Measurements from ENCODE around the gene PMVK.
"Not testable (repeated sequence)": the region's sequence is repeated elsewhere in the genome, so short reads cannot be mapped to it uniquely, and the experiment has no call there.

PMVK gene

GRCh38 chr1:154936555-154937084 is at the start of gene PMVK:
TSS of gene PMVK (minus strand) at chr1:154936719. CDS start at chr1:154936685, 34 bp downstream.
- H3K36me3 Mint-ChIP-seq, result peaks cover 2% of the 10 kb centered on the region
- no peaks in the 10 kb centered on the region for H3K9me3 Mint-ChIP-seq
- peak within 1 kb of the TSS; percentile 98 for H3K27ac Mint-ChIP-seq
- peaks cover 48% of the 10 kb centered on the region for H3K4me1 Mint-ChIP-seq
- peak within 1 kb of the TSS; percentile 98 for H3K4me3 Mint-ChIP-seq
- H3K27me3 Mint-ChIP-seq, result no peaks in the 10 kb centered on the region

DNA sequence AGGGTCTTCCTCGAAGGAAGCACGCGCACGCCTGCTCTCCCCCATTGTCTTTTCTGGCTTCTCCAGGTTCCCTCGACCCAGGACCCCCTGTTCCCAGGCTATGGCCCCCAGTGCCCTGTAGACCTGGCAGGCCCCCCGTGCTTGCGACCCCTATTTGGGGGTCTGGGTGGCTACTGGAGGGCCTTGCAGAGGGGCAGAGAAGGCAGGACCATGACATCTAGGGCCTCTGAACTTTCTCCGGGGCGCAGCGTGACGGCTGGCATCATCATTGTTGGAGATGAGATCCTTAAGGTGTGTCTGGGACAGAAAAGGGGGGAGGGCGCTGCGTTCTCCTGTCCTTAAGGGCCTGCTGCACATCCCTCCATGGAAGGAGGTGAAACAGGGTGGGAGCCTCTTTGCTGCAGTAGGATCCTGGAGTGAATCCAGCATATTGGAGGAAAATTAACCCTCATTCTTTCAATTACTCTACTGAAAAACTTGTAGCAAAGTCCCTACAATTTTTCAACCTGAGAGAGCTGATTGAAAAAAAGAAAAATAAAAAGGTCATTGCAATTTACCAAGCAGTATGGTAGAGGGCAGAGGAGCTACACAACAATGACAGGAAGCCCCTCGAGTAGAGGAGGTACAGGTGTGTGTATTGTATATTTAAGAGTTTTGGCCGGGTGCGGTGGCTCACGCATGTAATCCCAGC is 47.4 kb upstream of the PMVK start:
- no peak overlapping the region for H3K4me3 Mint-ChIP-seq
- H3K4me1 Mint-ChIP-seq, result peaks cover 22% of the 10 kb centered on the region
- H3K27me3 Mint-ChIP-seq, result no peaks in the 10 kb centered on the region
- no peak overlapping the region for H3K27ac Mint-ChIP-seq
- no peaks in the 10 kb centered on the region for H3K9me3 Mint-ChIP-seq
- H3K36me3 Mint-ChIP-seq, result peaks cover 3% of the 10 kb centered on the region

GRCh38 chr1:154982897-154983648 is 46.6 kb upstream of the PMVK start, which contains the start of gene FLAD1:
TSS of gene FLAD1 (plus strand) at chr1:154983344. CDS start at chr1:154983695, 351 bp downstream.
- H3K27ac Mint-ChIP-seq, result peak within 1 kb of the TSS; percentile 41
- peaks cover 2% of the 10 kb centered on the region for H3K36me3 Mint-ChIP-seq
- H3K4me1 Mint-ChIP-seq, result peaks cover 13% of the 10 kb centered on the region
- H3K4me3 Mint-ChIP-seq, result no peak within 1 kb of the TSS
- no peaks in the 10 kb centered on the region for H3K27me3 Mint-ChIP-seq
- H3K9me3 Mint-ChIP-seq, result no peaks in the 10 kb centered on the region

- no peaks in the 10 kb centered on the region for H3K9me3 Mint-ChIP-seq
- peak overlapping the region; percentile 41 for H3K27ac Mint-ChIP-seq
- no peaks in the 10 kb centered on the region for H3K27me3 Mint-ChIP-seq
- peaks cover 12% of the 10 kb centered on the region for H3K4me1 Mint-ChIP-seq
- H3K4me3 Mint-ChIP-seq, result no peak overlapping the region
- H3K36me3 Mint-ChIP-seq, result peaks cover 2% of the 10 kb centered on the region
Measured at GRCh38 chr1:154982341-154982740, 45.8 kb upstream of the PMVK start.

- Mint-ChIP-seq H3K4me3 (no peak overlapping the region), H3K4me1 (no peaks in the 10 kb centered on the region), H3K9me3 (no peaks in the 10 kb centered on the region), H3K27ac (no peak overlapping the region), H3K27me3 (no peaks in the 10 kb centered on the region), H3K36me3 (peaks cover 2% of the 10 kb centered on the region)
Measured at GRCh38 chr1:154978360-154978759, 41.8 kb upstream of the PMVK start.

DNA sequence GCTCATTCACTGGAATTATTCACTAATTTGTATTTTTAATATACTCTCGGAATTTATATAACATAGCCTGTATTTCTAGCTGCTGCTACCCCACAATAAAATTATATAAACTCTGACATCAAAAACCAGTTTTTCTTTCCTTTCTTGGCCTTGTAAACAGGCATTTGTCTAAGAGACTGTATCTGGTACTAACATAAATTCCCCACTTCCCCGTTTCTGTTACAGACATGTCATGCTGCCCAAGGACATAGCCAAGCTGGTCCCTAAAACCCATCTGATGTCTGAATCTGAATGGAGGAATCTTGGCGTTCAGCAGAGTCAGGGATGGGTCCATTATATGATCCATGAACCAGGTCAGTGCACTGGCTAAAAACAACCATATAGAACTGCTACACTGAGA is 41.2 kb upstream of the PMVK start:
- H3K27ac Mint-ChIP-seq, result peak overlapping the region; percentile 26
- H3K27me3 Mint-ChIP-seq, H3K4me1 Mint-ChIP-seq, H3K4me3 Mint-ChIP-seq, H3K36me3 Mint-ChIP-seq, H3K9me3 Mint-ChIP-seq: not testable (repeated sequence)

DNA sequence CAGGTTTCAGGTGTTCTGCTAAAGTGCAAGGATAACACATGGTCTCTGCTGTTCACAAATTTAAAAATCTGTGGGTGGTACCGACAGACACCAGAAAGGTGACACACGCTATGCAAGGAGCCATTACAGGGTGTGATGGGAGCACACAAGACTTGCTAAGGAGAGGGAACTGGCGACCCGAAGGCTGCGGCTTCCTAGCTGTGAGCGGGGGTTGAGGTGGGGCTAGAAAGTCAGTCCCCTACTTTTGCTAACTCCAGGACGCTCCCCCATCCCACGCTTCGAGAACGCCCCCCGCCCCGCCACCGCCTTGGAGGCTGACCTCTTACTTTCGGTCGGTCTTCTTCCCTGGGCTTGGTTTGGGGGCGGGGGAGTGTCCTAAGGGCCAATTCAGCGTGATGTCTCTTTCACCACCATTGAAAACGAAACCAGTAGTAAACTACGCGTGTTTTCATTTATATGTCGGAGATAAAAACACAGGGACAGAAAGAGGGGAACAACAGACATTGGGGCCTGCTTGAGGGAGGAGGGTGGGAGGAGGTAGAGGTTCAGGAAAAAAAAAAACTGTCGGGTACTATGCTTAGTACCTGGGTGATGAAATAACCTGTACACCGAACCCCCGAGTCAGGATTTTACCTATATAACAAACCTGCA is 39.0 kb upstream of the PMVK start:
- peaks cover 2% of the 10 kb centered on the region for H3K36me3 Mint-ChIP-seq
- no peaks in the 10 kb centered on the region for H3K9me3 Mint-ChIP-seq
- no peak overlapping the region for H3K27ac Mint-ChIP-seq
- H3K4me3 Mint-ChIP-seq, result no peak overlapping the region
- H3K27me3 Mint-ChIP-seq, result no peaks in the 10 kb centered on the region
- H3K4me1 Mint-ChIP-seq, result peaks cover 23% of the 10 kb centered on the region

- Mint-ChIP-seq H3K9me3 (no peaks in the 10 kb centered on the region), H3K36me3 (peaks cover 2% of the 10 kb centered on the region), H3K4me3 (no peak overlapping the region), H3K27ac (no peak overlapping the region), H3K4me1 (peaks cover 23% of the 10 kb centered on the region), H3K27me3 (no peaks in the 10 kb centered on the region)
Measured at GRCh38 chr1:154974808-154975408, 38.4 kb upstream of the PMVK start.

DNA sequence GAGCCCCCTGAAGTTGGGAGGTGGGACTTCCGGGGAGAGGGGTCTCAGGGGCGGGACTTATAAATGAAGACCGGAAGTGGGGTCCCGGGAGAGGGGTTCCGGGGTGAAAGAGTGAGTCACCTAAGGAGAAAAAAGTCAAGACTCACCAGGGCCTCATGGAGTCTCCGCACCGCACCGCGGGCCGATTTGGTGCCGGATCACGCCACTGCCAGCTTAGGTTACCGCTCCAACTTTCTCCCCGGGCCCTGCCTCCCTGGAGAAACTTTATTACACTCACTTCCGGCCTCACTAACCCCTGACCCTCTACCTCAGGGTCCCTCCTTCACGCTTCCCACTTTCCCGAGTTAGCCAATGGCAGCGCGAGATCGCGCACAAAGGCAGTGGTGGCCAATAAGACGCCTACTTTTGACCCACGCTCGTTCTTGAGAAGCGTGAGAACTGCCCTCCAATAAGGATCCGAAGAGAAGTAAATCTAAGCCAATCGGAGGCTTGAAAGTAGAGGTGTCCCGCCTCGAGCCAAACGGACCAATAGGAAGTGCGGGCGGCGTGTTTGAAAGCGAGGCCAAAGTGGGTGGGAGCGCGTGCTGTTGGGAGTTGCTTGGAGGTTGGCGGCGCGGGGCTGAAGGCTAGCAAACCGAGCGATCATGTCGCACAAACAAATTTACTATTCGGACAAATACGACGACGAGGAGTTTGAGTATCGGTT is 37.7 kb upstream of the PMVK start, which contains the start of gene CKS1B:
Gene CKS1B (plus strand): TSS at position 580 of the 706 bp plus-strand sequence. CDS start 65 bp downstream, at position 645.
- peaks cover 29% of the 10 kb centered on the region for H3K4me1 Mint-ChIP-seq
- H3K4me3 Mint-ChIP-seq, result no peak within 1 kb of the TSS
- no peak within 1 kb of the TSS for H3K27ac Mint-ChIP-seq
- H3K27me3 Mint-ChIP-seq, result no peaks in the 10 kb centered on the region
- H3K36me3 Mint-ChIP-seq, result peaks cover 2% of the 10 kb centered on the region
- no peaks in the 10 kb centered on the region for H3K9me3 Mint-ChIP-seq

DNA sequence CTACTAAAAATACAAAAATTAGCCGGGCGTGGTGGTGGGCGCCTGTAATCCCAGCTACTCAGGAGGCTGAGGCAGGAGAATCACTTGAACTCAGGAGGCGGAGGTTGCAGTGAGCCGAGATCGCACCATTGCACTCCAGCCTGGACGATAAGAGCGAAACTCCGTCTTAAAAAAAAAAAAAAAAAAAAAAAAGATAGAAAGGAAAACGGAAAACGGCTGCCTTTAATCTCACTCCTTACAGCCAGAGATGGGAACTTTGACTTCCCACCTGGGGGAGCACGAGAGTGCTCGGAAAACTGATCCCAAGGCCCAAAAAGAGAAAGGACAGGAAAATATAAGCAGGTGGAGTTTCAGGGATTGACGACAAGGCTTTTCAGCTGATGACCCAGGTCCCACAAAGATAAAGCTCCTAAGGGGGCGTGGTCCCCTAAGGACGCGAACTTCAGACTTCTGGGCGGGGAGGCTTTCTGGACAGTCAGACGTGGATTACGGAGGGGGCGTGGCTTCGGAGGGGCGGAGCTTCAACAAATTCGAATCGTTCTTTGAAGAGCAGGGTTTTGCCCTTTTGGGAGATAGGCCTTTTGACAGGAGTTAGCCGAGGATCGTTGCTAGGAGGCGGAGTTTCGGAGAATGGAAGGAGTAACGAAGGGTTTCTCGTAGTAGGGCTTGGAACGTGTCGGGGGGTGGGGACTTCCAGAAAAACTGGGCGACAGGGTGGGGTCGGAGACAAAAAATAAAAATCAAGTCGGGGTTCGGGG is 37.0 kb upstream of the PMVK start:
- no peak overlapping the region for H3K4me3 Mint-ChIP-seq
- no peak overlapping the region for H3K27ac Mint-ChIP-seq
- no peaks in the 10 kb centered on the region for H3K9me3 Mint-ChIP-seq
- H3K27me3 Mint-ChIP-seq, result no peaks in the 10 kb centered on the region
- peaks cover 33% of the 10 kb centered on the region for H3K4me1 Mint-ChIP-seq
- H3K36me3 Mint-ChIP-seq, result peaks cover 2% of the 10 kb centered on the region

- H3K4me3 Mint-ChIP-seq, result no peak overlapping the region
- H3K27ac Mint-ChIP-seq, result peak overlapping the region; percentile 69
- H3K27me3 Mint-ChIP-seq, result no peaks in the 10 kb centered on the region
- peaks cover 2% of the 10 kb centered on the region for H3K36me3 Mint-ChIP-seq
- peaks cover 38% of the 10 kb centered on the region for H3K4me1 Mint-ChIP-seq
- no peaks in the 10 kb centered on the region for H3K9me3 Mint-ChIP-seq
Measured at GRCh38 chr1:154972517-154973343, 36.2 kb upstream of the PMVK start.

- H3K9me3 Mint-ChIP-seq, result no peaks in the 10 kb centered on the region
- H3K27me3 Mint-ChIP-seq, result no peaks in the 10 kb centered on the region
- peak overlapping the region; percentile 69 for H3K27ac Mint-ChIP-seq
- H3K36me3 Mint-ChIP-seq, result peaks cover 2% of the 10 kb centered on the region
- H3K4me1 Mint-ChIP-seq, result peaks cover 38% of the 10 kb centered on the region
- H3K4me3 Mint-ChIP-seq, result no peak overlapping the region
Measured at GRCh38 chr1:154972213-154972516, 35.6 kb upstream of the PMVK start.

GRCh38 chr1:154971341-154971998 is 35.0 kb upstream of the PMVK start:
- peak overlapping the region; percentile 40 for H3K4me3 Mint-ChIP-seq
- H3K9me3 Mint-ChIP-seq, result no peaks in the 10 kb centered on the region
- peaks cover 2% of the 10 kb centered on the region for H3K36me3 Mint-ChIP-seq
- H3K27ac Mint-ChIP-seq, result peak overlapping the region; percentile 13
- H3K27me3 Mint-ChIP-seq, result no peaks in the 10 kb centered on the region
- peaks cover 38% of the 10 kb centered on the region for H3K4me1 Mint-ChIP-seq
